HUES6 (cell line): ENCODE measurements around the gene CYFIP1.

ENCODE experiments used
- H3K27ac ChIP-seq: 2 replicates; pipeline ENCODE4 v1.7.0; 2013; ENCODE audit warnings: low read depth, mild to moderate bottlenecking, low read length, inconsistent platforms
- H3K27me3 ChIP-seq: 2 replicates; pipeline ENCODE4 v1.6.1; 2013; ENCODE audit warnings: low read length; ENCODE audit not compliant: control insufficient read depth, insufficient read depth
- H3K36me3 ChIP-seq: 2 replicates; pipeline ENCODE4 v1.6.1; 2013; ENCODE audit warnings: low read length; ENCODE audit not compliant: control insufficient read depth, insufficient read depth
- H3K4me1 ChIP-seq: 2 replicates; pipeline ENCODE4 v1.6.1; 2013; ENCODE audit warnings: low read length; ENCODE audit not compliant: control insufficient read depth, insufficient read depth
- H3K4me3 ChIP-seq: 2 replicates; pipeline ENCODE4 v1.5.1; 2013; ENCODE audit warnings: low read depth, low read length
- H3K9ac ChIP-seq: one replicate; pipeline ENCODE4 v1.6.1; 2013; ENCODE audit warnings: mild to moderate bottlenecking, low read length
- H3K9me3 ChIP-seq: 2 replicates; pipeline ENCODE4 v1.6.1; 2013; ENCODE audit warnings: low read depth, low read length; ENCODE audit not compliant: control insufficient read depth, insufficient read depth

CYFIP1 gene

GRCh38 chr15:22917556-22917955, 62.6 kb downstream of the CYFIP1 start:
- no peaks in the 10 kb centered on the region for H3K4me1 ChIP-seq
- H3K36me3 ChIP-seq: peaks cover 55% of the 10 kb centered on the region
- no peaks in the 10 kb centered on the region for H3K9me3 ChIP-seq
- no peaks in the 10 kb centered on the region for H3K27me3 ChIP-seq
- no peak overlapping the region for H3K4me3 ChIP-seq
- no peak overlapping the region for H3K9ac ChIP-seq
- no peak overlapping the region; the same call in 1 of the 2 replicates for H3K27ac ChIP-seq

- no peaks in the 10 kb centered on the region for H3K27me3 ChIP-seq
- H3K9me3 ChIP-seq: no peaks in the 10 kb centered on the region
- no peak overlapping the region for H3K4me3 ChIP-seq
- H3K36me3 ChIP-seq: peaks cover 60% of the 10 kb centered on the region
- no peak overlapping the region for H3K9ac ChIP-seq
- no peak overlapping the region; the same call in 1 of the 2 replicates for H3K27ac ChIP-seq
- H3K4me1 ChIP-seq: no peaks in the 10 kb centered on the region
Measured at GRCh38 chr15:22916606-22917350, 63.4 kb downstream of the CYFIP1 start.

- no peaks in the 10 kb centered on the region for H3K27me3 ChIP-seq
- no peak overlapping the region for H3K27ac ChIP-seq
- H3K9me3 ChIP-seq: no peaks in the 10 kb centered on the region
- no peak overlapping the region for H3K4me3 ChIP-seq
- H3K9ac ChIP-seq: no peak overlapping the region
- no peaks in the 10 kb centered on the region for H3K4me1 ChIP-seq
- peaks cover 68% of the 10 kb centered on the region for H3K36me3 ChIP-seq
Measured at GRCh38 chr15:22915866-22916515, 64.2 kb downstream of the CYFIP1 start.

GRCh38 chr15:22913646-22914380, 66.4 kb downstream of the CYFIP1 start:
- H3K27ac ChIP-seq: no peak overlapping the region
- no peaks in the 10 kb centered on the region for H3K4me1 ChIP-seq
- peaks cover 81% of the 10 kb centered on the region for H3K36me3 ChIP-seq
- no peaks in the 10 kb centered on the region for H3K27me3 ChIP-seq
- no peaks in the 10 kb centered on the region for H3K9me3 ChIP-seq
- H3K9ac ChIP-seq: no peak overlapping the region
- H3K4me3 ChIP-seq: no peak overlapping the region

GRCh38 chr15:22912256-22912655, 67.9 kb downstream of the CYFIP1 start:
- Histone ChIP-seq H3K27ac (no peak overlapping the region), H3K27me3 (no peaks in the 10 kb centered on the region), H3K4me1 (no peaks in the 10 kb centered on the region)

GRCh38 chr15:22911306-22911705, 68.9 kb downstream of the CYFIP1 start:
- Histone ChIP-seq H3K4me3 (no peak overlapping the region), H3K9ac (no peak overlapping the region), H3K9me3 (no peaks in the 10 kb centered on the region), H3K36me3 (peaks cover 77% of the 10 kb centered on the region), H3K27me3 (no peaks in the 10 kb centered on the region), H3K4me1 (no peaks in the 10 kb centered on the region), H3K27ac (no peak overlapping the region)

More at GRCh38 chr15:22912256-22912655, 67.9 kb downstream of the CYFIP1 start:
- Histone ChIP-seq H3K9ac (no peak overlapping the region), H3K9me3 (no peaks in the 10 kb centered on the region), H3K36me3 (peaks cover 80% of the 10 kb centered on the region), H3K4me3 (no peak overlapping the region)

- Histone ChIP-seq H3K27me3 (no peaks in the 10 kb centered on the region), H3K4me1 (no peaks in the 10 kb centered on the region), H3K4me3 (no peak overlapping the region), H3K27ac (no peak overlapping the region), H3K9ac (no peak overlapping the region), H3K36me3 (peaks cover 72% of the 10 kb centered on the region), H3K9me3 (no peaks in the 10 kb centered on the region)
Measured at GRCh38 chr15:22908830-22909229, 71.3 kb downstream of the CYFIP1 start.

GRCh38 chr15:22907161-22907950, 72.8 kb downstream of the CYFIP1 start:
- Histone ChIP-seq H3K9ac (no peak overlapping the region), H3K36me3 (peaks cover 75% of the 10 kb centered on the region)

GRCh38 chr15:22904736-22905135, 75.4 kb downstream of the CYFIP1 start:
- H3K9me3 ChIP-seq: no peaks in the 10 kb centered on the region
- no peak overlapping the region for H3K4me3 ChIP-seq
- no peak overlapping the region for H3K9ac ChIP-seq
- no peaks in the 10 kb centered on the region for H3K27me3 ChIP-seq
- no peak overlapping the region for H3K27ac ChIP-seq
- H3K4me1 ChIP-seq: no peaks in the 10 kb centered on the region
- peaks cover 66% of the 10 kb centered on the region for H3K36me3 ChIP-seq

More at GRCh38 chr15:22907161-22907950, 72.8 kb downstream of the CYFIP1 start:
- Histone ChIP-seq H3K9me3 (no peaks in the 10 kb centered on the region), H3K27ac (no peak overlapping the region), H3K4me1 (no peaks in the 10 kb centered on the region), H3K4me3 (no peak overlapping the region), H3K27me3 (no peaks in the 10 kb centered on the region)

- H3K4me3 ChIP-seq: no peak overlapping the region
- no peak overlapping the region for H3K27ac ChIP-seq
- peaks cover 69% of the 10 kb centered on the region for H3K36me3 ChIP-seq
- no peaks in the 10 kb centered on the region for H3K4me1 ChIP-seq
- H3K27me3 ChIP-seq: no peaks in the 10 kb centered on the region
- H3K9ac ChIP-seq: no peak overlapping the region
- peaks cover 3% of the 10 kb centered on the region; the same call in 1 of the 2 replicates for H3K9me3 ChIP-seq
Measured at GRCh38 chr15:22903961-22904534, 76.1 kb downstream of the CYFIP1 start.
